WI38 (cell line): ENCODE results near the gene MUSK.

Source experiments
- H3K4me3 ChIP-seq: 2 replicates; pipeline ENCODE4 v1.5.1; 2011; ENCODE audit warnings: low read depth, mild to moderate bottlenecking, control low read depth, low read length
- TF ChIP-seq, protein P1 (sequence below): IDR thresholded peaks from 2 replicates; pipeline ENCODE4 v1.5.1; 2012; ENCODE audit warnings: low read depth, mild to moderate bottlenecking, control low read depth, low read length

The MUSK gene

DNA sequence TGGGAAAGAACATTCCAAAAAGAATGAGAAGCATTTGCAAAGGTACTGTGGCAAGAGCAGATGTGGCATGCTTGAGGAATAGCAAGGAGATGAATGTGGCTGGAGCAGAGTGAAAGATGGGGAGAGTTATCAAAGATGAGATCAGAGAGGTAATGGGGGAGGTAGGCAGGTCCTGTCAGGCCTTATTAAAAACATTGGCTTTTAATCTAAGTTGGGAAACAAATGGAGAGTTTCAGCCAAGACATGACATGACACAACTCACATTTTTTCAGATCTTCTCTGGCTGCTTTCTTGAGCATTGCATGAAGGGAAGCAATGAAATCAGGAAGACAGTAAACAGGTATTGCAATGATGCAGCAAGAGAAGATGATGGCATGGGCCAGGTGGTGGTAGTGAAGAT is 120.3 kb downstream of the MUSK start:
- no peak overlapping the region for H3K4me3 ChIP-seq
- TF ChIP-seq, protein P1, sequence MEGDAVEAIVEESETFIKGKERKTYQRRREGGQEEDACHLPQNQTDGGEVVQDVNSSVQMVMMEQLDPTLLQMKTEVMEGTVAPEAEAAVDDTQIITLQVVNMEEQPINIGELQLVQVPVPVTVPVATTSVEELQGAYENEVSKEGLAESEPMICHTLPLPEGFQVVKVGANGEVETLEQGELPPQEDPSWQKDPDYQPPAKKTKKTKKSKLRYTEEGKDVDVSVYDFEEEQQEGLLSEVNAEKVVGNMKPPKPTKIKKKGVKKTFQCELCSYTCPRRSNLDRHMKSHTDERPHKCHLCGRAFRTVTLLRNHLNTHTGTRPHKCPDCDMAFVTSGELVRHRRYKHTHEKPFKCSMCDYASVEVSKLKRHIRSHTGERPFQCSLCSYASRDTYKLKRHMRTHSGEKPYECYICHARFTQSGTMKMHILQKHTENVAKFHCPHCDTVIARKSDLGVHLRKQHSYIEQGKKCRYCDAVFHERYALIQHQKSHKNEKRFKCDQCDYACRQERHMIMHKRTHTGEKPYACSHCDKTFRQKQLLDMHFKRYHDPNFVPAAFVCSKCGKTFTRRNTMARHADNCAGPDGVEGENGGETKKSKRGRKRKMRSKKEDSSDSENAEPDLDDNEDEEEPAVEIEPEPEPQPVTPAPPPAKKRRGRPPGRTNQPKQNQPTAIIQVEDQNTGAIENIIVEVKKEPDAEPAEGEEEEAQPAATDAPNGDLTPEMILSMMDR, result no peak

GRCh38 chr9:110797611-110798010 is 129.0 kb downstream of the MUSK start:
- no peak overlapping the region for H3K4me3 ChIP-seq
- TF ChIP-seq, protein P1, result no peak

DNA sequence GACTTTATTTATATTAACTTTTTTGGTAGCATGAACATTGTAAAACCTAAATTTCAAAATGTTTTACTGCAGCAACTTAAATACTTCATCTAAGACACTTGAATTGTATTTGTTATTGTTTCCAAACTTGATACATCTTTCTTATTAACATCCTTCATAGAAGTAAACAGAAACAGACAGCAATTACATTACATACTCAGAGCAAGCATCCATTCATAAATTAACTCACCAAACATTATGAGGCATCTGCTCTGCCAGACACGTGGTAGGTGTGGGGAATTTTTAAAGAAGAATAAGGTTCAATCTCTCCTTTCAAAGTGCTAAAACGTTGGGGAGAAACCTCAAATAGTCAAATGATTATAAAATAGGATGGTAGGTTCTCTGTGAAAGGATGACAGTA is 130.8 kb downstream of the MUSK start:
- TF ChIP-seq, protein P1, result no peak
- H3K4me3 ChIP-seq, result no peak overlapping the region

- no peak overlapping the region for H3K4me3 ChIP-seq
- TF ChIP-seq, protein P1, result no peak
Observed at GRCh38 chr9:110801426-110801825, 132.8 kb downstream of the MUSK start.

GRCh38 chr9:110802416-110803035 is 133.9 kb downstream of the MUSK start:
- TF ChIP-seq, protein P1, result no peak

DNA sequence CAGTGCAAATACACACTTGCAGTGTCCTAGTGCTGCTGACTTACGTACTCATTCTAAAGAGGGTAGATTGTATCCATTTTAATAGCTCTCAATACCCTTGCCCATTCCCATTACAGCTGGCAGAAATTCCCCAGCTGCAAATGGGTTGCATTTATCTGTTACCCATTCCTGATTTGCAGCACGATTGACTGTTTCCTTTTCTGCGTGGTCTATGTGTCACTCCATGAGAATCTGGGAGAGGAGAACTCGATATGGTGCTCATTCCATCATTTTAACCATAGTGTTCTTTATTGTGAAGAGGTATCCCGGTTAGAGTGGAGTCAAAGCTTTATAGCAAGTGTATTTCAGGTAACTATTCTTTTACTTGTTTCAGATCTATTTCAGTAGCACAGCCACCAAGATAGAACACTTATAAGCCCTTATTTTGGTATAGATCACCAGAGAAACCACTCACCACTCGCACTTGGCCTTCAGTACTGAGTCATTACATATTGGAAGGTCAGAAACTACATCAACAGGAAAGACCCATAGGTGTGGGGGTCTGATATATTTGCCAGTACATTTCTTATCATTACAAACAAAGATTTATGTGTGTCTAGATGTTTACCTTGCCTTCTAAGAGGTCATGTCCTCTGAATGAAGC is 139.5 kb downstream of the MUSK start:
- TF ChIP-seq, protein P1, result no peak
- no peak overlapping the region for H3K4me3 ChIP-seq

More at GRCh38 chr9:110802416-110803035, 133.9 kb downstream of the MUSK start:
- H3K4me3 ChIP-seq, result no peak overlapping the region

GRCh38 chr9:110808599-110808980 is 140.0 kb downstream of the MUSK start:
- TF ChIP-seq, protein P1, result no peak
- H3K4me3 ChIP-seq, result no peak overlapping the region
